Raji (cell line): ENCODE measurements around the gene LCA5.

Source experiments
- POLR2A ChIP-seq: IDR thresholded peaks from 2 replicates; pipeline ENCODE4 v1.6.1; 2011; ENCODE audit warnings: low read depth, low read length, control low read depth; ENCODE audit not compliant: insufficient read depth

LCA5 gene

GRCh38 chr6:79544939-79545450, 7.8 kb upstream of the LCA5 start:
- no peak for TF ChIP-seq POLR2A

GRCh38 chr6:79544299-79544927, 7.2 kb upstream of the LCA5 start:
- TF ChIP-seq POLR2A = no peak

DNA sequence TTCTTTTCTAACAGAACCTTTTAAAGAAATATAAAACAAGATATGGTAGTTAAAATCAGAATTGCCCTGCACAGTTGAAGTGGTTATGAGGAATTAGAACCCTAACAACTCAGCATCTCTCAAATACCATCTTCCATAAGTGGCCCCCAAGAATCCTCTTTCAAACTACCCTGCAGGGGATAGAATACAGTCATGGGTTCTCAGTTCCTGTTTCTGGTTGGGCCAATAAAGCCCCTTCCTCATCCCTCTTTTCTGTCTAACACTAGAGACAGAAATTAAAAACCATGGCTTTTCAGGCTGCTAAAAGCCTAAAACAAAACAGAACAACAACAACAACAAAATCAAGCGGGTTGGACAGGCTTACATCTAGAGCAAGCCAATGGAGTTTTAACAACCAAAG, 6.7 kb upstream of the LCA5 start:
- no peak for TF ChIP-seq POLR2A

GRCh38 chr6:79543411-79543810, 6.2 kb upstream of the LCA5 start:
- no peak for TF ChIP-seq POLR2A

DNA sequence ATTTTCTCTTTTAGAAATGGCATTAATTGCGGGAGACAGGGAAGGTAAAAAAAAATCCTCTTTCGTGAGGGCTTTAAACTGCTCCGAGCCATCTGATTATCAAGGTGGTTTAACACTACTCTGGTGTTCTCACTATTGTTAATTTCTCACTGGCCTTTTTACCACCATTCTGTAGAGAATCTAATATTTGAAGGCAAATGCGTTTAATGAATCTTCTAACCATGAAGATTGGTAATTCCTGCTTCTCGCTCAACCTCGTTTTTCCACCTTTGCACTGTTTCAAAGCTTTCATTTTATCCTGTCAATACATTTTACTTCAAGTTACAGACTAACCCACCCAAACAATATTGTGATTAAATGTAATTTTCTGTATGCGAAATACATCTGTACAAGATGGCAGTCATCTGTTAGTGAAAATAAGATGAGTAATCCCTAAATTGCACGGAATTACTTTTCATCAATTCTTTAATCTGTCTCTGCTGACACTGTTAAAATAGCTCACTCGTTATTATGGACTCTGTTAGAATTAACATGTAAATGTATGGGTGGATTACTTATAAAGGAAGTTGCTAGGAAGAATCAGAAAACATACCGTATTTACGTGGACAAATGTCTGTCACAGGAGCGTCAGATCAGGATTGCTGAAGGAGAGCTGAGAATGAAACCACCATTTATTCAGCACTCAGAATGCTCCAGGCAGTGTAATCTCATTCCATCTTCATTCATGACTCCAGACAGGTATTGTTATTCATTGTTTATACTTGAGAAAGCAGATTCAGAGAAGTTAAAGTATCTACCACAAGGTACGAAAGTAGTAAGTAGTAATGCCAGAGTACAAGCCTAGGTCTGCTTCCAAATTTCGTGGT, 1.1 kb upstream of the LCA5 start:
- no peak for TF ChIP-seq POLR2A

DNA sequence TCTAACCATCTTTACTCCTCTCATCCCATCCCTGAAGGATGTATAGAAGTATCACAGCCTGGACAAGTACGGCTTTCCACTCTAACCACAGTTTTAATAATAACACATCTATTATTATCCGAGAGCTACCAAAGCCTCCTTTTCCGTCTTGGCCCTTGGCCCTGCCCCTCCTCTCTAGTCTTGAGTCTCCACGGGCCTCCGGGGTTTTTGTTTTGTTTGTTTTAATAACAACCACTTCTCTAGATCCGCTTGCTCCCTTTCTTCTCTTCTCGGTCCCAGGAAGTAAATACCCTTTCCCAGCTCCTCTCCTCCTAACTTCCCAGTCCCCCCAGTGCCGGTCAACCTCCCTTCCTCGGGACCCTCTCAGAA, 661 bp downstream of the LCA5 start:
- no peak for TF ChIP-seq POLR2A

DNA sequence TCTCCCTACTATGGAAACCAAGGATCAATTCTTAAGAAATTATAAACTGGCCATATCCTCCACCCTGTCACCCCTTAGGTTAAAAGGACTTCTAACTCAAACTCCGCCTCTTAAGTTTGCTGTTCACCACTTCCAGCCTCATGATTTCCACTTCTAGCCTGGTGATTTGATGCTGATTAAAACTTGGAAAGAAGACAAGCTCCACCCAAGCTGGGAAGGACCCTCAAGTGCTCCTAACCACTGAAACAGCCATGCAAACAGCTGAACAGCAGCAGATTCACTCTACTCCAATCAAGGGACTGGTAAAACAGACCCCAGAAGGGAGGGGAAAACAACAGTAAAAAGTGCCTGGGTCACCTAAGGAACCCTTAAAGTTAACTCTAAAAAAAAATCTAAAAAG, 10.3 kb downstream of the LCA5 start:
- no peak for TF ChIP-seq POLR2A

DNA sequence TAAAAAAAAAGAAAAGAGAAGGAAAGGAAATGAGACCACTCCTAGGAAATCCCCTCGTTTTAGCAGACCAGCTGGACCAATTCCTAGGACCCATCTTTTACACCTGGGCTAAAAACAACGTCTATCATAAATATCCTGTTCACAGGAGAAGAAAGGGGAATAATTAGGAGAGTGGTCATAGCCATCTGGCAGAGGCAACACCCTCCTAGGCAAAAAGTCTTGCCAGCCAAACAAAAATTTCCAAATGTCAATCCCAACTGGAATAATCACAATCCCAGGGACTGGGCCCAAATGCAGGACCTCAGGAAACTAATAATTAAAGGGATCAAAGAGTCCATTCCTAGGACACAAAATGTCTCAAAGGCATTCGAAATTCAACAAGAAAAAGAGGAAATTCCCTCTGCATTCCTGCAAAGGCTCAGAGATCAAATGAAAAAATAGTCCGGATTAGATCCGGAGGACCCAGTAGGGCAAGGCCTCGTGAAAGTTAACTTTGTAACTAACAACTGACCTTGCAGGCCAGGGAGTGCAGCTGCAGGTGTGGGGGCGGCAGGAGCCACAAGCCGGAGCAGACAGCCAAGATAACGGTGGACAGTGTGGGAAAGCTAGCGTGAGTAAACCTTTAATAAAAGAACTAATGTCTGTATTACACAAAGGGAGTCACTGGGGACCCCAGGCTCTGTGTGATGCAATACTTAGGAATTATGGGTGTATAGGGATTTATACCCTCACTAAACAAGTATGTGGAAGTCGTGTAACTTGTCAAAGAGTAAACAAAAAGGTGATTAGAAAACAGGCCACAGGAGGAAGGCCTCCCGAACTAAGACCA, 11.7 kb downstream of the LCA5 start:
- TF ChIP-seq POLR2A = no peak

DNA sequence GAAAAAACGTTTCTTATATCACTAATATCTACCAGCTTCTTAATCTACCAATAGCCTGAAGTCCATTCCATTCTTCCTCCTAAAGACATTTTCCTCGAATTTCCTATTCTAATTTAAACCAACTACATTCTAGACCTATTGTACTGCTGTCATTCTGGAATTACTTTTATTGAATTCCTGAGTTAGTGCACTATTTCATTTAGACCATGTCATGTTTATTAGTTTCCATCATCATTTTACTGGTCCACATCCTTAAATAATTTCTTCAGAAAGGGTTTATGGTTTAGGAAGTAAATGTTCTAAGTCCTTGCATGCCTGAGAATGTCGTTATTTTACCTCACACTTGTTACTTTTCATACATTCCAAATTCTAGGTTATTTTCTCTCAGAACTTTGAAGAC, 13.2 kb downstream of the LCA5 start:
- TF ChIP-seq POLR2A = no peak

DNA sequence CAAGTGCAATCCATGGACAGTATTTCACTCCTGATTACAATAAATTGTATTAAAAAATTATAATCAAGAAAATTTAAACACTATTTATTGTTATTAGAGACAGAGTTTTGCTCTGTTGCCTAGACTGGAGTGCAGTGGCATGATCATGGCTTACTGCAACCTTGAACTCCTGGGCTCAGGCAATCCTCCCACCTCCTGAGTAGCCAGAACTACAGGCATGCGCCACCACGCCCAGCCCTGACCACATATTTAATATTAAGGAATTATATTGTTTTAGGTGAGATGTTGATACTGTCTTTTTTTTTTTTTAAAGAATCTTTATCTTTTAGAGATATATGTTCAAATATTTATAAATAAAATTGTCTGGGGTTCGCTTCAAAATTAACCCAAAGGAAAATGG, 14.6 kb downstream of the LCA5 start:
- no peak for TF ChIP-seq POLR2A

- no peak for TF ChIP-seq POLR2A
Observed at GRCh38 chr6:79520534-79520933, 16.7 kb downstream of the LCA5 start.

DNA sequence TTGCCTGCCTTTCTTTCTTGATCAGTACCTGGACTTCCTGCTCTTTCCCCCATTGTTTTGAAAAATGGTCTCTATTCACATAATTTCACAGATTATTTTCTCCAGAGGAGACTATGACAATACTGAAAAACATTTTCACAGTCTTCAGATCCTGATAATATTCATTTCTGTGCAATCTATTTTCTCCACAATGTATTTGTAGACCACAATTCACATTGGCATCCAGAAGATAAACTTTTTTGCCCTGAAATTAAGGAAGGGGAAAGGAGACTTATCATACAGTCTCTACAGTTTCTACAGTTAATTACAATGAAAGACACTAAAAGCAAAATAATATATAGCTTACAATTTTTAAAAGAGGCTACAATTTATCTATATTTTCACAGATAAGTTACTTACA, 18.4 kb downstream of the LCA5 start:
- TF ChIP-seq POLR2A = no peak

DNA sequence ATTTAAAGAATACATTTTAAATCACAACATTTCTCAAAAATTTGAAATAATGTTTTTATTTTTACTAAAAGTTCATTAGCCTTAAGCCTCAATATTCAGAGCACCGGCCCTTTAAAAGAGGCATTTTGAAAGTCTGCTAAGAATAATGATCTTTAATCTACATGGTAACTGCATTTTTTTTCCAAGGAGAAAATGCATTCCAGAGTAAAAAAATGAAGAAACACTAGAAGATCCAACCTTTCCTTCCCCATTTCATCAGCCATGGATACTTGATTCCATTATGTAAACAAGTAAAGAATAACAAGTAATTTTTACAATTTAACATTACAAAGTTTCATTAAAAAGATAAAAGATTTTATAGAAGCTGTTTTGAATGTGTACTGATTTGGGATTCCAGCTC, 21.8 kb downstream of the LCA5 start:
- no peak for TF ChIP-seq POLR2A

DNA sequence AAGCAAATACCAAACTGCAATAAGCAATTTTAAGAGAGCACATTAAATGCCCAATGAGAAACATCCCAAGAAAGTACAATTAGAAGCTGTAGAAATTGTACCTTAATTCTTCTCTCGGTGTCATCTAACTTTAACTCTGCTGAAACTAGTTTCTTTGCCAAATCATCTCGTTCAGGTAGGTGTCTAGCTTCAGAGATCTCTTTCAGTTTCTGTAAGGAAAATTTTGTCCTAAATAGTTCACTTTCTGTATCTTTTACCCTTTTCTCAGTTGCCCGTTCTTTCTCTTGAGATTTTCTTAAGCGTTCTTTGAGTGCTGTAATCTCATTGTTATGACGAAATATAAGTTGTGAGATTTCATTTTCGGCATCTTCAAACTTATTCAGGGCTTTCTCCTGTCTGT, 24.1 kb downstream of the LCA5 start:
- no peak for TF ChIP-seq POLR2A

GRCh38 chr6:79512014-79512413, 25.2 kb downstream of the LCA5 start:
- no peak for TF ChIP-seq POLR2A

DNA sequence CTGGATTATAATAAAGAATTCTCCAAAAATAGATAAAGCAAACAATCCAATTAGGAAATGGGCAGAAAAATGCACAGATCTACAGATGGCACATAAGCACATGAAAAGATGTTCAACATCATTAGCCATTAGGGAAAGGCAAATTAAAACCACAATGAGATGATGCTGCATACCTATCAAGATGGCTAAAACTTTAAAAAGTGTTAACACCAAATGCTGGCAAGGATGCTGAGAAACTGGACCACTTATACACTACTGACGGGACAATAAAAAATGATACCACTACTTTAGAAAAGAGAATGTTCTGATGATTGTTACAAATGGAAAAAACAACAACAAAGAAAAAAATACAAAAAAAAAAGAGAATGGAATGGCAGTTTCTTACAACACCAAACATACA, 26.5 kb downstream of the LCA5 start:
- TF ChIP-seq POLR2A = no peak
